ENCODE data around the gene LOXL3.

The LOXL3 gene

DNA sequence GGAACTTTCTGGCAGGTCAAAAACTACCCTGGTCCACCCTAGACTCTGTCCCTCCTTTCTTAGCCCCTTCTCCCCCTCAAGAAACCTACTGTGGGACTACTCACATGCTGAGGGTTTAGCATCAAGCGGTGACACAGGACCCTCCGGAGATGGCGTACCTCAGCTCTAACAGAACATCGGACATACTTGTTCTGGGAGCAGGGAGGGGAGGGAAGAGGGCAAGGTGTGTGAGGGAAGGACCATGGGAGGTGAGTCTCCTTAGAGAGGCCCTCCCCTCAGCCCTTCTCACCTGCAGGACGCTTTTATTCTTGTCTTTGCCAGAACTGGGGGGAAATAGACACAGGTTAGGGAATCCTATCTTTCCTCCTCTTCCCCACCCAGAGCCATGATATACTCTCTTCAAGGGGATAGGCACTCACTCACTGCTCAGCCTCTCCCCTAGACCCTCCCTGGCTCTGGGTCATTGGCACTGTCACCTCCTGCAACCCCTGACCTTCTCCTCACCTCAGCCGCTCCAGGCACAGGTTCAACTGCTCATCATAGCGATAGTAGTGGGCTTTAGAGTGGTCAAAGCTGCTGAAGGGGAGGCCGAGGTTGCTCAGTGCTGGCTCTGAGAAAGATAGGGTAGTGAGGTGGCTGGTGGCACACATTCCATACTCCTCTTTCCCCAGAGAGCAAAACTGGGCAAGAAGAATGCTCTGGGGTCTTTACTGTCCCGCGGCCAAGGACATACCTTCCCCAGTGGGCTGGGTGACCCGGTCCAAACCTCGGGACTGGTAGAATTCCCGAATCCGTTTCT is 48.1 kb downstream of the LOXL3 start:
- DNase-seq (ENCODE audit: low read depth in 2 of 2), result no peak

DNA sequence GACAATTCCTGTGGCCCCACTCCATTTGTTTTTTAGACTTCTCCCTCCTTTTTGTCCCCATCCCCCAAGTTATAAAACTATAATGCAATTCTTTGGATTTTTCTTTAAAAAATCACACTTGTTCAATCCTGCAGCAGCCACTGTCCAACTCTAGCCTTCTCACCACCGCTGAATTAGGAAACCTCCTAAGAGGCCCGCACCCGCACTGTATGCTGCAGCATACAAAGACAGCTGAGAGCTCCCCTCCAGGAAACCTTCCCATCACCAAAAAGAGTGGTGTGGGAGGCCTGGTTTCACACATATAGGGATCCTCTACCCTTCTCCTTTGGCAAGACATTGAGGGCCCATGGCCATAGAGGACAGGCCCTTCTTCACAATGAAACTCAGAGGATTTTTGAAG is 49.2 kb downstream of the LOXL3 start:
- no peak for DNase-seq (ENCODE audit: low read depth in 2 of 2)

DNA sequence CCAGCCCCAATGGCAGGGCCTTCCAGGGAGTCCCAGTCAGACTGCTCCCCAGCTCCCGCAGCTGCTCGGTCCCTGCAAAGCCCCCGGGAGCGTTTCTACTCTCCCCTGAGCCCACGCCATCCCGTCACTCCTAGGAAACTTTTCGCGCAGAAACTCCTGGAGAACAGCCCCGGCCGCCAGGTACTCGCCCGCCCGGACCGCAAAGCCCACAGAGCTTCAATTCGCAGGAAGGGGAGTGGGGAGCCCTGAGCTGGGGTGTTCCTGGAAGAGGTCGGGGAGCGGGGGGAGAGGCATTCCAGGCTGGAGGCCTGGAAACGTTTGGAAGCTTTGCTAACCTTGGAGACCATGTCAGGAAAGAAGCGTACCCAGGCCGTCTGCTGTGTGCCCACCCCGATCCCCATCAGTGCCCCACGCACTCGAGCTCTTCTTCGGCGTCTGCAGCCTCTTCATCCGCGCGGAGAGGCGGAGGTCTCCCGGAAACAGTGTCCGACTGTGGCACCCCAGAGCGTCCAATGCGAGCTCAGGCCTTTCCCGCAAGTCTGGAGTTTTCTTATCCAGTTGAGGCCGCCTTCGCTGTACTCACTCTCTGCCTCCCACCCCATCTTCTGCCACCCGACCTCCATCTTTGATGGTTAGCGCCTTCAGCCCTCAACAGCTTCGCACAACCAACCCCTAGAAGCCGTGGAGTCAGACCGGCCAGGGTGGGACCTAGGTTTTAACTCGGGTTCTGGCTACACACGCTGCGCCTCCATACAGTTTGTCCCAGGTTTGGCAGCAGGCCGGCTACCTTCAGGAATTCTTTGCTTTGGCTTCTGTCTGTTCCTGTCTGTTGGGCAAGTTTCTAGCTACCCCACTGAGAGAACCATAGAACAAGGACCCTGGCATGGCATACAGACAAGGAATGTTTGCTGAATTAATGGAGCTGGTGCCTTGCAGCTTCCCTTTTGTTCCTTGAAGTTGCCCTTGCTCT is 50.0 kb downstream of the LOXL3 start:
- no peak for DNase-seq (ENCODE audit: low read depth in 2 of 2)

DNA sequence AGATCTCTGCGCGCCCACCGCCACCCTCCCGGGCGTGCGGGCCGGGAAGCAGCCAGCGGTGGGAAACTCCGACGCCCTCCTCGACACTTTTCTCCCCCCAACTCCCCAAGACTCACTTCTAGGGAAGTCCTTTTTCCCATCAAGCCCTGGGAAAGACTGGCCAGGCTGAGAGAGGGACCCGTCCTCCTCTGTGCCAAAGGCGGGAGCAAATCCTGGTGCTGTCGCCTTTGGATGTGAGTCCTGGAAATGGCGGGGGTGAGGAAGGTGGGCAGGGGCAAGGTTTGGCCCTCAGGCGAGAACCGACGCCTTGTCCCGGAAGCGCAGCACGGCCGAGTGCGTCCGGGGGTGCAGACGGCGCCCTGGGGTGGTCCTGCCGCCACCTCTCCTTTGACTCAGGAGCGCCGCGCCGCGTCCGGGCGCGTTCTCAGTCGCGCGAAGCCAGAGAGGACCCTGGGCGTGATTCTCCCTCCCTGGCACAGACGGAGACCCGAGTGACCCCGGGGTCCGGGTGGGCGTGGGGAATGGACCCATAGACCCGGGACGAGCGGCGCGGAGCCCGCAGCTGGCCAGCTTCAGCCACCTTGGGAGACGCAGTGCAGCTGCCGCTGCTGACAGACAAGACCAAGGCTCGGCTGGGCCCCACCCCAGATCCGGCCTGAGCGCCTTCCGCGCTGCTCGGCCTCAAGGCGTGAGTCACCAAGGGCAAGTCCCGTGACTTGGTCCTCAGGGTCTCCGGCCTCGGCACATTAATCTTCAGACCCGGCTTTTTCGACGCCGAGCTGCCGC is 50.8 kb downstream of the LOXL3 start:
- no peak for DNase-seq (ENCODE audit: low read depth in 2 of 2)

DNA sequence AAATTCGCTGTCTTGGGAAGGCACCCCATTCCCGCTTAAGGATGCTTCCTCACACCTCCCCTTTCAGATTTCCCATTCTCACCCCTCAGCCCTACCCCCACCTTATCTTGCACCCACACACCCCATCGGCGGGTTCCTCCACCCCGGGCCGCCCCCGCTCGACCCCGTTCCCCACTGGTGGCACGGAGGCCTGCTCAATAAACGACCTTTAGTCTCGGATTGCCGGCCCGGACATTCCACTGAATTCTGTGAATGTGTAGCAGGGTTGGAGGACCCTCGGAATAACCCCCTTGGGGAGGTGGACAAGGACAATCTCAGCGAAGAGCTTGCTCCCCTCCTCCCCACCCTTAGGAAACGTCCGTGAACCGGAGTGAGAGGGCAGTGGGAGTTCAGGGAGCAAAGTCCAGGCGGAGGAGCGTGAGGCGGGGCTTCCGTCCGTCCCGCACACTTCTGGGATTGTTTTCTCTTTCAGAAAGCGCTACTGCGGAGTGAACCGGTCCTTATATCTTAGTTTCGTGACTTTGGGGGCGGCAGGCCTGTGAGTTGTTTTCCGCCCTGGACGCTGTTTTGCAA is 51.5 kb downstream of the LOXL3 start:
- DNase-seq (ENCODE audit: low read depth in 2 of 2), result no peak

DNA sequence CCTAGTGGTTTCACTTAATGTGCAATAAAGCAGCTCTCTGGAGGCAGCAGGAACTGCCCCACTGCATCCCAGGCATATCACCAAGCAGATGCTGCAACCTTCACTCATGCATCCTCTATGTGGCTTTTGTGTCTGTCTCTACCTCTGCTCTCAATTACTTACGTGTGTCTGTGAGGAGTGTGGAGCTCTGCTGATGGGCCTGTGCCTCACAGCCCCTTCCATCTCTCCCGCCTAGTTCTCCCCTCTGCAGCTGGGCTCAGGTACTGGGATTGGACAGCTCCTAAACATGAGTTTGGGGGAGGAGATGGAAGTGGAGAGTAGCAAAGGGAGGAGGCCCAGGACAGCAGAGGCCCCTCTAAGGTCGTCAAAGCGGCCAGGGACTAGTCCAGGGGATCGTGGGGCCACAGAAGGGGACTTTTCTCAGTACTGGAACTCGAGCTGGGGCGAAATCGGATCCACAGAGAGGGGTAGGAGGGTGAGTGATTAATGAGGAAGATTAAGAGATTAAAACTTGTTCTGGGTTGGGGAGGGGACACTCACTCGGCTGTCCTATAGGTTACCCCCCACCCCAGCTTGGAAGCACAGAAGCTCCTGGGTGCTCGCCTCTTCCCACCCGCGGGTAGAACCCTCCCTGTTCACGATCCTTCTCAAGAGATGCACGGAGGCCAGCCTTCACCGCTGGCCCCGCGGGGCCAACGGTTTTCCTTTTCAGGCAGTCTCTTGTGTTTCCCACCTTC is 52.2 kb downstream of the LOXL3 start:
- DNase-seq (ENCODE audit: low read depth in 2 of 2), result no peak

GRCh38 chr2:74500578-74500946 is 53.2 kb downstream of the LOXL3 start:
- no peak for DNase-seq (ENCODE audit: low read depth in 2 of 2)

DNA sequence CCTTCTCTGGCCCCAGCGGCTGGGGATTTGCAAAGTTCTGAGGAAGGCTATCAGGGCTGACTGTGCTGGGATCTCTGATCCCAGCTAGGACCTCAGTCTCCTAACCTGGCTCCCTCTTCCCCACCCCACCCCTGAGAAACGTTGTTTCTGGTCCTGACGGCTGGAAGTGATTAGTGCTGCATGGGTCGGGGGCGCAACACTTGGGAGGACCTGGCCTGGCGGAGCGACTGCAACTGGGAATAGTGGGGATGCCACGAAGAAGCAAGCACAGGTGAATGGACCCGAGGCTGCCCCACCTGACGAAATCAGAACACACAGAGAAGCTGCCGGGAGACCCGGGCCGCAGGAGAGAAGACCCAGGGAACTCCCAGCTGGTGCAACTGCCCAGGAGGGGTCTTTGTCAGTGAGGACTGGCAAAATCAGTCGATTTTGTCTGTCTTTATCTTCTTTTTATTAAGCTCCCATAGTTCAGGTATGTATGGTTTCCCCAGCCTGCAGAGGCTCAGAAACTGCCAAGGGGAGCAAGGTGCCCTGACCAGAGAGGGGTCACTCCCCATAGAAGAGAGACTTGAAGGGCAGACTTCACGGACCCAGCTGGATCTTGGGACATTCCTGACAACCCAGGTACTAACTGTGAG is 53.7 kb downstream of the LOXL3 start:
- DNase-seq (ENCODE audit: low read depth in 2 of 2), result no peak

GRCh38 chr2:74499267-74499939 is 54.3 kb downstream of the LOXL3 start, which contains the start of gene LBX2:
LBX2 (minus strand) TSS chr2:74499603; CDS start chr2:74499537, 66 bp downstream.
- DNase-seq (ENCODE audit: low read depth in 2 of 2), result peak in 1 of 2 donors; percentile 36

DNA sequence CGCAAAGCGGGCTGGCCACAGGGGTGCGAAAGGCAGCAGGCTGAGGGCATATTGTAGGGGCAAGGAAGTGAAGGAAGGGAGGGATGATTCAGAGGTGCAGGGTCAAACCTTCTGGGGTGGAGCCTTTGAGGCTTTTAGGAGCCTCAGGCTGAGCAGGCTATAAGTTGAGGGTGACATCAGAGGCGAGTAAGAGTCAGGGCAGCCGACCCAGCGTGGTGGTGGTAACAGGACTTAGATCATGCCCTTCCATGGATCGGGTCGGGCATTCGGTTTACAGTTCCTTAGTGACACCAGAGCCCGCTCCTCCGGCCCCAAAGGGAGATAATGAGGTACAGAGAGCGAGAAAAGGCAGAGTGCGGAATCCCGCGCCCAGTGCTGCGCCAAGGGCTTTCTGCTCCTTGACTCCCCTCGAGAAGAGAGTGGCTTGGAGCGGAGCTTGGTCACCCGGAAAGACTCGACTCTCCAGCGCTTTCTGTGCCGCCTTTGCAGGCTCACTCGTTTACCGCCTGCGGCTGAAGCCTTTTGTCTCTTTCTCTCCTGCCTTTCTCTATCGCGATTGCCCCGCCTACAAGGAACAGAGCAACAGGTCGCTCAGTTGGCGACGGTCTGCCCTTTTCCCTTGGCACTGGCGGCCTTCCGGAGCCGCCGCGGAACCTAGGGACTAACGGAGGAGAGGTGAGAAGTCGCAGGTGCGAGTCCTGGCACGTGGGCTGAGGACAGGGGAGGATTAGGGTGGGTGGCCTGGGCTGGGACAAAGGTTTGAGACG is 55.1 kb downstream of the LOXL3 start:
- DNase-seq (ENCODE audit: low read depth in 2 of 2), result no peak

DNA sequence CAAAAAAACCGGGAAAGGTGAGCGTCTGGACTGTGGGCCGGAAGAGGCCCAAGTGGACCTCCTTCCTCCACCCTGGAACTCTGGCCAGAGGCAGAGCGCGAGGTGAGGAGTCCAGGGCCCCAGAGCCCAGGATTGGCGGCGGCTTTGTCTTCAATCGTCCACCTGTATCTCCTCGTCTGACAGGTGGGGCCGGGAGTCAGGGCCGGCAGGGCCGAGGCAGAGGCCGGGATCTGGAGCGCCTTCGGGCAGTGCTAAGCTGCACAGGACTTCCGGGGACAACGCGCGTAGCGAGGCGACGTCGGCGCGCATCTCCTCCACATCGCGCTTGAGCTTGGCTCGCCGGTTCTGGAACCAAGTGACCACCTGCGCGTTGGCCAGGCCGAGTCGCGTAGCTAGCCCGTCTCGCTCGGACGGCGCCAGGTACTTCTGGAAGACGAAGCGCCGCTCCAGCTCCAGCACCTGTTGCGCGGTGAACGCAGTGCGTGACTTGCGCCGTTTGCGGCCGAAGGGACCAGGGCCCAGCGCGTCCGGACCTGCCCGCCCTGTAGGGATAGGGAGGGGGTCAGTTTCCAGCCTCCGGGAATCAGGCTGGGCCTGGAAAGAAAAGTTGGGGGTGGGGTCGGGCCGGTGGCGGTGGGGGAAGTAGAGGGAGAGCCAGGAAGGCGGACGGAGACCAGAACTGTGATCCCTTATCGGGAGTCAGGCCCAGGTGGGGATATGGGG is 55.8 kb downstream of the LOXL3 start:
- DNase-seq (ENCODE audit: low read depth in 2 of 2), result no peak

DNA sequence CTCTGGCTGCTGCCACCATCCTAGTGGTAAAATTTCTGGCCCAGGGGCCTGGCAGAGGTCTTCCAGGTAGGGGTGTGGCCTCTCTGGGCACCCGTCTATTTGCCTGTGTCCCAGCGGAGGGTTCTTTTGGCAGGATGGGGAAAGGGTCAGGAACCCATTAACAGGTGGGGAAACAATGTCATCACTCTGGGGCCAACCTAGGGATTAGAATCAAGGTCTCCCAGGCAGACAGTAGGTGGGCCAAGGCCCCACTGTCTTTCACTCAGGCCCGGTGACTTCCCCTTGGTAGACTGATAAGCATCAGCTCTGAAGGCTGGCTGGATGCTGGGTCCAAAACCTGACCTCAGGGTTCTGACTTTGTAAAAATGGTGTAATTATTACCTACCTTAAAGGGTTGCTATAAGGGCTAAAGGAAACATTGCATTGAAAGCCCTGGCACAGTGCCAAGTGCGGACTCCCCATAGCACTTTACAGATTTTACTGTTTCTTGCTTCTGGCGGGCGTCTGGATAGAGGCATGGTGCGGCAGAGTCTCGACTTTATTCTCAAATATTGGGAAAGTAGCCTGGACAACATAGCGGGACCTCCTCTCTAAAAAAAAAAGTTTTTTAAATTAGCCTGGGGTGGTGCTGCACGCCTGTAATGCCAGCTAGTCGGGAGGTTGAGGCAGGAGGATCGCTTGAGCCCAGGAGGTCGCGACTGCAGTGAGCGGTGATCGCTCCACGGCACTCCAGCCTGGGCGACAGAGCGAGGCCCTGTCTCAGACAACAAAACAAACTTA is 56.6 kb downstream of the LOXL3 start:
- DNase-seq (ENCODE audit: low read depth in 2 of 2), result no peak

- DNase-seq (ENCODE audit: low read depth in 2 of 2), result no peak
These were observed 58.3 kb downstream of the LOXL3 start for GRCh38 chr2:74495440-74495839.

GRCh38 chr2:74493546-74493945 is 60.2 kb downstream of the LOXL3 start:
- DNase-seq (ENCODE audit: low read depth in 2 of 2), result no peak

DNA sequence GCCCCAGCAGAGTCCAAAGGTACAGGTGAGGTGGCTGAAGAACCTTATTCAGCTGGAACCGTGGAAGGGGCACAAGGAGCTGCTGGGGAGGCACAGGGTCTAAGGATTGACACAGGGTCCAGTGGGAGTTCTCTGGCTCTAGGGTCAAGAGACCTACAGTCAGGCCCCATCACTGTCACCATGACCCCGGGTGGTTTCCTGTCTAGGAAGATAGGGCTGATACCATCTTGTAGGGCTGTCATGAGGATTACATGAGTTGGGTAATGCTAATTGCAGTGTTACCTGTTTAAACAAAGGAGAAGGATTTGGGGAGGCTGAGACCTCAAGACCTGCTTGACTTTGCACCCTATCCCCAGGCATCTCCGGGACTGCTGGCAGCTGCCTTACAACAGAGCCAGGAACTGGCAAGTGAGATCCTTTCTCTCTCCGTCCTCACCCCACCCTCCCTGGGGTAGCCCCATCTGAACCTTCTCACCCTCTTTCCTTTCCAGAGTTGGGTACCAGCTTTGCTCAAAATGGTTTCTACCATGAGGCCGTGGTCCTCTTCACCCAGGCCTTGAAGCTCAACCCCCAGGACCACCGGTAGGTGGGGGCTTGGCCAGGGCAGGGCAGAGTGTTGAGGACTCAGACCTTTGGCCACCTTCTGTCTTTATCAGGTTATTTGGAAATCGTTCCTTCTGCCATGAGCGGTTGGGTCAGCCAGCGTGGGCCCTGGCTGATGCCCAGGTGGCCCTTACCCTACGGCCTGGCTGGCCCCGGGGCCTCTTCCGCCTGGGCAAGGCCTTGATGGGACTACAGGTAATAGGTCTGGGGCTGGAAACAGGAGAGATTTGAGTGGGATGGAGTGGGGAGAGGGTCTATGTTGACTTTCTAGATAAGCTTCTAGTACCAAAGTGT is 61.8 kb downstream of the LOXL3 start:
- DNase-seq (ENCODE audit: low read depth in 2 of 2), result no peak

DNA sequence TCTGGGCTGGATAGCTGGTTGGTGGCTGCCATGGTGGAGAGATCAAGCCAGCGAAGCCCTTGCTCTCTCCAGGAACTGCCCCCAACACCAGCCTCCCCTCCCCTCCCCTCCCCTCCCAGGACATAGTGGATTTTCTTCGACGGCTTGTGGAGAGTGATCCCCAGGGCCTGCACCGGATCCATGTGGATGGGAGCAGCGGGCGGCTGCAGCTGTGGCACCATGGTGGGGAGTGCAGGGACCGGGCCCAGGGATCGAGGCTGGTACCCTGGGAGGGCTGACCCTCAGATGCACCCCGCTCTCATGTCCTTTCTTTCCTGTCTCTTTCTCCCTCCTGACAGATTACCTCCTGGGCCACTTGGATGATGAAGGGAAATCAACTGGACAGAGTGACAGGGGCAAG is 63.8 kb downstream of the LOXL3 start:
- DNase-seq (ENCODE audit: low read depth in 2 of 2), result no peak
